AG09319 (cell line): ENCODE results near the gene CCDC6.
"Not testable (repeated sequence)": the region's sequence is repeated elsewhere in the genome, so short reads cannot be mapped to it uniquely, and the experiment has no call there.

Experiments used
- DNase-seq: peaks from one replicate; pipeline ENCODE4 v3.0.0-alpha.2; 2010; ENCODE audit warnings: low read depth; ENCODE audit errors: extremely low read depth
- TF ChIP-seq, protein P1 (sequence below): IDR thresholded peaks from 2 replicates; pipeline ENCODE4 v1.5.1; 2011; ENCODE audit warnings: low read depth, mild to moderate bottlenecking, inconsistent platforms, low read length, moderate library complexity

CCDC6 gene

DNA sequence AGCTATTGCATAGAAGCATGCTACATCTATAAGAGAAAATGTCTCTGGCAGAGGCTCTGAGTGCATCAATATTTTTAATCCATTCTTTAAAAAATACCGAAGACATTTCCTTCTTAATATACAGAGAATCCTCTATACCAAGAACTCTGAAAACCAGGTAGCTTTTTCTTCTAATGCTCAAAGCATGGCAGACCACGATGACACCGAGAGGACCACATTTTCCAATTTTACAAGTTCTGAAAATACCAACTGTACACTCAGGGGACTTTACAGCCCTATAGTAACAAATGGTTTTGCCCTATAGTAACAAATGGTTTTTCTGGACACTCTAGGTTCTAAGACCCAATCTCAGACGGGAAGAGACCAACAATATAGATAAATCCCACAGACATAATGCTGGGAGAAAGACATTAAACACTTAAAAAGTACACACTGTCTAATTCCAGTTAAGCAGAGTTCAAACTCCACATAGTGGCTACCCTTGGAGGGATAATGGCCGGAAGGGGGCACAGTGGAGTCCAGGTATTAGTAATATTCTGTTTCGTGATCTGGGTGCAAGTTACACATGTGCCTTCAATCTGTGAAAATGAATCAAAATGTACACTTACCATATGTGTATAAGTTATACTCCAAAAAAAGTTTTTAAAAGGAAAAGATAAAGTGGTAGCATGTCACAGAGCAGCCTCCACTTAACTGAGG lies 26.2 kb downstream of the CCDC6 start:
- DNase-seq: no peak

DNA sequence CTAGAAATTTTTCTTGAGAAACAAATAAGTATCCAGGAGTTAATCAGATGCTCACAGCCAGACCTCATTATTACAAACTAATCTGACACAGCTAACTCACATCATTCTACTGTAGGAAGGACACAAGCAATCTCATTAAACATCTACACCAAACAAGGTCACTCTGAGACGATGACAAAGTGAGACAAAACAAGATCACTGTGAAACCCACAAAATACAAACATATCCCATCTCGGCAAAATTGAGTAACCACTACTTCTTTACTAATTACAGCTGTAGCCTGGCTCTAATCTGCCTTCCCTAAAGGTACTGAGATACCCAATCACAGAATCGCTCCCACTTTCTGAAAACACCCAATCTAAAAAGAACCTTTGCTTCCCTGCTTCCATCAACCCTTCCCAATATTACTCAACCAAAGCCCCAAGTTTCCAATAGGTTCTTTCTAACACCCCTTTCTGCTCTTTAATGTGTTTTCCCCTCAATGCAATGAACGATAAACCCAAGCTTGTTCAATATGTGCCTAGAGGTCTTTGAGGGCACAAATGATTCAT lies 26.9 kb downstream of the CCDC6 start:
- TF ChIP-seq, protein P1, sequence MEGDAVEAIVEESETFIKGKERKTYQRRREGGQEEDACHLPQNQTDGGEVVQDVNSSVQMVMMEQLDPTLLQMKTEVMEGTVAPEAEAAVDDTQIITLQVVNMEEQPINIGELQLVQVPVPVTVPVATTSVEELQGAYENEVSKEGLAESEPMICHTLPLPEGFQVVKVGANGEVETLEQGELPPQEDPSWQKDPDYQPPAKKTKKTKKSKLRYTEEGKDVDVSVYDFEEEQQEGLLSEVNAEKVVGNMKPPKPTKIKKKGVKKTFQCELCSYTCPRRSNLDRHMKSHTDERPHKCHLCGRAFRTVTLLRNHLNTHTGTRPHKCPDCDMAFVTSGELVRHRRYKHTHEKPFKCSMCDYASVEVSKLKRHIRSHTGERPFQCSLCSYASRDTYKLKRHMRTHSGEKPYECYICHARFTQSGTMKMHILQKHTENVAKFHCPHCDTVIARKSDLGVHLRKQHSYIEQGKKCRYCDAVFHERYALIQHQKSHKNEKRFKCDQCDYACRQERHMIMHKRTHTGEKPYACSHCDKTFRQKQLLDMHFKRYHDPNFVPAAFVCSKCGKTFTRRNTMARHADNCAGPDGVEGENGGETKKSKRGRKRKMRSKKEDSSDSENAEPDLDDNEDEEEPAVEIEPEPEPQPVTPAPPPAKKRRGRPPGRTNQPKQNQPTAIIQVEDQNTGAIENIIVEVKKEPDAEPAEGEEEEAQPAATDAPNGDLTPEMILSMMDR: no peak
- no peak for DNase-seq

More for the DNA sequence above, 26.2 kb downstream of the CCDC6 start:
- TF ChIP-seq, protein P1: no peak

DNA sequence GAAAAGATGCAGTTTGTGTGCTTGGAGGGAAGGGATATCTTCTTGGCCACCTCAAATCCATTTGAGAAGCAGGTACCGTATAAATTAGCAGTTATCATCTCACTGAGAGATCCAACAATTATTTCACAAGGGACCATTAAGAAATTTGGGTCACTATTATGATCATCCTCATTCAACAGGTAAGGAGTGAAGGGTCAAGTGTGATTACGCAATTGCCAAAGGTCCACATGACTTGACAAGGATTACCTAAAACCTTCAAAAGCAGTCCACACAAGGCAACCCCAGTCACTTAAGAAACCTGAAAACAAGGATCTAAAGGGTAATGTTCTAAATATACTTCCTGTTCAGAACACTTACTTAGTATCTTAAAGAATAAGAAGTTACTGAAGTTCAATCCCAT lies 27.4 kb downstream of the CCDC6 start:
- TF ChIP-seq, protein P1: no peak
- DNase-seq: no peak

DNA sequence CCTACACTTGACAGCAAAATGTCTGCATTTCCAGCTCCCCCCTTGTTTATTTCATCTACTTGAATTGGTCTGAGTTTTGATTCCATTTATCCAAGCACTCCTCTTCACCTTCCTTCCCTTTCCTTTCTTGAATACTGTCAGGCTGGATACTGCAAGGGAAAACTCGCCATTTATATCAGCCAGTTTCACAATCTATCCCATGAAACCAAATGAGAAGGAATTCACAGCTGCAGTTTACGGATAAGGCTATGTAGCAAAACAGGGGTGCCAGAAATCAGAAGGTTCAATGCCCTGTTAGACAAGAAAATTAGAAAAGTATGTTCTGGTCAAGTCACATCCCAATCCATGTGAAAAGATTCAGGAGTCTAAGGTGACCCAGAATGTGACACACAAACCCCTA lies 28.1 kb downstream of the CCDC6 start:
- DNase-seq: no peak
- TF ChIP-seq, protein P1: no peak

DNA sequence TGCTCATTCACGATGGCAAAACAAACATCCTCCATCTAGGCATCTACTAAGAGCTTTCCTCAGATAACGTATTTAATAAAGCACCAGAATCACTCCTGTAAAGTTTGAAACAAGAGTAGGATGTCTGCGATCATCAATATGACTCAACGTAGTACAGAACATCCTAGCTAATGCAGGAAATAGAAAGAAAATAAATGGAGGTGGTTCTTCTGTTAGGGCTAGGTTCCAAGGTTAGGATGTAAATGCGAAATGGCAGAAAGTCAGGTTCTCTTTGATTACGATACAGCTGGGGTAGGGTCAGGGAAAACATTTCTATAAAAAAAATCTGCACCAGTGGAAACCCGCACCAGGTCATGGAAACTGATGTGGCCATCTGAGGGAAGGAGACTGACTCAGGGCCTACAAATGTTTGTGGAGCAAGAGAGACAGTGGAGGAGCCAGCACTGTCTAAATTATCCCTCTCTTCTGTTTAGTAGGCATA lies 29.1 kb downstream of the CCDC6 start:
- no peak for DNase-seq
- TF ChIP-seq, protein P1: no peak

DNA sequence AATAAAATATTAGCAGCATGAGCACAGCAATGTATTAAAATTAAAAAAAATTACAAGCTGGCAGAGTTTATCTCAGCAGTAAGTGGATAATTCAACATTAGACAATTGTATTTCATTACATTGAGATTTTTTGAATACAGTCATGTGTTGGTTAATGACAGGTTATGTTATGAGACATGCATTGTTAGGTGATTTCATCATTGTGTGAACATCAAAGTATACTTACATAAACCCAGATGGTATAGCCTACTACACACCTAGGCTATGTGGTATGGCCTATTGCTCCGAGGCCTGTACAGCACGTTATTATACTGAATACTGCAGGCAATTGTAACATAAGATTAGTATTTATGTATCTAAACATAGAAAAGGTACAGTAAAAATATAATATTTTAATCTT lies 29.7 kb downstream of the CCDC6 start:
- TF ChIP-seq, protein P1: no peak
- no peak for DNase-seq

DNA sequence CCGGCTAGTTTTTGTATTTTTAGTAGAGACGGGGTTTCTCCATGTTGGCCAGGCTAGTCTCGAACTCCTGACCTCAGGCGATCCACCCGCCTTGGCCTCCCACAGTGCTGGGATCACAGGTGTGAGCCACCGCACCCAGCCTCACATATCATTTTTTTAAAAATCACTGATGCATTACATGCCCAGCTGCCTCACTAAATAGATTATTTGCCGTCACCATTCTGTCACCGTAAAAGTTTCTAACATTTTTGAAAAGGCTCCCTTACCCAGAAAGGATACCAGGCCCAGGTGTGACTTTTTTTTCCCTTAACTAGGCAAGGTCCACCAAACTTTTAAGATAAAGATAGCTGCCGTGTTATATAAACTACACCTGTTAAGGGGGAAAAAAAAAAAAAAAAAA lies 30.1 kb downstream of the CCDC6 start:
- not testable (repeated sequence) for DNase-seq

DNA sequence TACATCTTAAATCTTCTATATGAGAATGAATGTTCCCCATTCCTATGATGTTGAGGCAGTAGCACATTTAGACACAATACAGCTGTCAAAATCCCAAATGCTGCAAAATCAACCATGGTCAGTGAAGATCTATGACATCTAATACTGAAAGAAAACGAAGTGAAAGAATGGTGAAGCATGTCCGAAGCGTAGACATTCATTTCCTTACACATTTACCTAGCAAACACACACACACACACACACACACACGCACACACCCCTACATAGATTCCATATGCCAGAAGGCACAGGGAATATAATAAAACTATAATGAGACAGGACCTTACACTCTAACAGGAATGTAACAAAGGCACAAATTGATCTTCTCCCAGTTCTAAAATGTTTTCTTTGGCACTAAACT lies 32.5 kb downstream of the CCDC6 start:
- no peak for DNase-seq
- TF ChIP-seq, protein P1: no peak
